Astrocyte (in vitro differentiated cells and primary cell): ENCODE measurements around the gene HOXD9. TPM values are rescaled to one million over a fixed set of nuclear protein-coding genes. Genes with fewer than 3 reads are reported as not detected.

Experiments
- DNase-seq: peaks from one replicate; pipeline ENCODE4 v3.0.0-alpha.2; 2010; ENCODE audit warnings: low read depth
- FAIRE-seq: peaks from 2 replicates; lab custom pipeline; 2011; peaks lifted over from hg19 to GRCh38; lab: Jason Lieb, UNC
- H2AFZ ChIP-seq: 2 replicates; pipeline ENCODE4 v1.6.0; 2012; ENCODE audit warnings: low read depth, low read length, inconsistent platforms
- H3K27ac ChIP-seq: 2 replicates; pipeline ENCODE4 v1.5.1; 2011; ENCODE audit warnings: low read depth, low read length, inconsistent platforms
- H3K27me3 ChIP-seq: 2 replicates; pipeline ENCODE4 v1.6.0; 2011; ENCODE audit warnings: low read length, inconsistent platforms; ENCODE audit not compliant: insufficient read depth
- H3K36me3 ChIP-seq: 2 replicates; pipeline ENCODE4 v1.5.1; 2011; ENCODE audit warnings: low read length, inconsistent platforms; ENCODE audit not compliant: insufficient read depth
- H3K4me1 ChIP-seq: 2 replicates; pipeline ENCODE4 v1.5.1; 2011; ENCODE audit warnings: low read length, inconsistent platforms; ENCODE audit not compliant: insufficient read depth
- H3K4me2 ChIP-seq: 2 replicates; pipeline ENCODE4 v1.6.0; 2012; ENCODE audit warnings: low read length, inconsistent platforms
- H3K4me3 ChIP-seq: 2 replicates; pipeline ENCODE4 v1.5.1; 2011; ENCODE audit warnings: low read depth, mild to moderate bottlenecking, low read length, inconsistent platforms; ENCODE audit not compliant: insufficient read depth
- H3K79me2 ChIP-seq: 2 replicates; pipeline ENCODE4 v1.6.0; 2012; ENCODE audit warnings: mild to moderate bottlenecking, low read length, inconsistent platforms; ENCODE audit not compliant: insufficient read depth
- H3K9ac ChIP-seq: 2 replicates; pipeline ENCODE4 v1.6.0; 2012; ENCODE audit warnings: mild to moderate bottlenecking, low read length, inconsistent platforms
- H3K9me3 ChIP-seq: 2 replicates; pipeline ENCODE4 v1.5.1; 2012; ENCODE audit warnings: low read depth, mild to moderate bottlenecking, low read length, inconsistent platforms; ENCODE audit not compliant: insufficient read depth
- H4K20me1 ChIP-seq: 2 replicates; pipeline ENCODE4 v1.6.0; 2012; ENCODE audit warnings: low read length, inconsistent platforms; ENCODE audit not compliant: insufficient read depth
- H3K27ac Mint-ChIP-seq: one replicate; pipeline ENCODE4 v1.8.0; 2021; ENCODE audit warnings: mild to moderate bottlenecking, mixed read lengths; ENCODE audit not compliant: unreplicated experiment
- H3K27me3 Mint-ChIP-seq: one replicate; pipeline ENCODE4 v1.8.0; 2021; ENCODE audit warnings: low read depth, mixed read lengths; ENCODE audit not compliant: unreplicated experiment
- H3K36me3 Mint-ChIP-seq: one replicate; pipeline ENCODE4 v1.8.0; 2021; ENCODE audit warnings: low read depth, mixed read lengths; ENCODE audit not compliant: unreplicated experiment
- H3K4me1 Mint-ChIP-seq: one replicate; pipeline ENCODE4 v1.8.0; 2021; ENCODE audit warnings: low read depth, mixed read lengths; ENCODE audit not compliant: unreplicated experiment
- H3K4me3 Mint-ChIP-seq: one replicate; pipeline ENCODE4 v1.8.0; 2021; ENCODE audit warnings: mild to moderate bottlenecking, moderate library complexity, mixed read lengths; ENCODE audit not compliant: unreplicated experiment
- H3K9me3 Mint-ChIP-seq: one replicate; pipeline ENCODE4 v1.8.0; 2021; ENCODE audit warnings: mild to moderate bottlenecking, mixed read lengths; ENCODE audit not compliant: unreplicated experiment
- EZH2 ChIP-seq: IDR thresholded peaks from 2 replicates; pipeline ENCODE4 v1.6.1; 2012; ENCODE audit warnings: mild to moderate bottlenecking, low read length, inconsistent platforms; ENCODE audit not compliant: insufficient read depth
- total RNA-seq: library from RNA; stranded (reverse); gene quantifications from 2 replicates; pipeline ENCODE4 v1.2.1, GENCODE V29; 2021
- TF ChIP-seq, protein P1 (sequence below): IDR thresholded peaks from 2 replicates; pipeline ENCODE4 v1.5.1; 2011; ENCODE audit warnings: low read depth, mild to moderate bottlenecking, inconsistent platforms, low read length, moderate library complexity; ENCODE audit not compliant: insufficient read depth

HOXD9 gene
- total RNA-seq, 1 donor from 2014 or later: not detected

DNA sequence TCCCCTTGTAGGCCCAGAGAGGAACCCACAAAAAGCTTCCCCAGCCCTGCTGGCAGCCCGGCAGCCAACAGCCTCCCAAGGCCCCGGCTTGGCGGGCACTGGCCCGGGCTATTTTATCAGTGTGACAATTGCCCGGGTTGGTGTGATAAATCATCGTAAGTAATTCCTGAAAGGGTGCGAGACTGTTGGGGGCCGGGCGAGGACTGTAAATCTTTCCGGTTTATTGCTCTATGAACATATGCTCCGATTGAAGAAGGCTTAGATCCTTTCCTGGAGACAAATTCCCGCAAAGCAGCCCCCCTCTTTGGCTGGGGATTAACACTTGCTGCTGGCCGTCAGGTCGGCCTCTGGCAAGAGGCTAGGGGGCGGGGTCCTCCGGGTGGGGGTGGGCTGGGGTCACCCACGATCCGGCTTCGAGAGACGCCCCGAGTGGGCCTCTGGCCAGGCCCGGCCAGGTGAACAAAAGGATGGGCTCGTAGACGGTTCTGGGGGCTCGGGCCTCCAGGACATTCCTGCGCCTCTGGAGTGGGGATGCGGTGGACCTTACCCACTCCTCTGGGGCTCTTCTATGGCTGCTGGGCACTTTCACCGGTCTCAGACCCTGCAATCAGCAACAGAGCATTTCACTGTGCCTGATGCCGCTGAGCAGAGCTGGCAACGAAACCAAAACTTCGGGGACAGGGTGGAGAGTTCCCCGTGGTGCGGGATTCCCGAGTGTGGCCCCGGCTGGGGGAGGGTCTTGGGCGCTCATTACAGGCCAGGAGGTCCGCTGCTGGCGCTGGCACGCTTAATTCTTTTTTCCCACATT is 36.5 kb downstream of the HOXD9 start:
- H2AFZ ChIP-seq: no peak overlapping the region
- Mint-ChIP-seq H3K27me3 (peaks cover 86% of the 10 kb centered on the region), H3K27ac (no peak overlapping the region), H3K4me1 (no peaks in the 10 kb centered on the region), H3K9me3 (peaks cover 22% of the 10 kb centered on the region), H3K4me3 (no peak overlapping the region), H3K36me3 (peaks cover 4% of the 10 kb centered on the region)
- H4K20me1 ChIP-seq: no peaks in the 10 kb centered on the region
- no peaks in the 10 kb centered on the region for H3K36me3 ChIP-seq
- H3K4me2 ChIP-seq: peak overlapping the region; percentile 82
- H3K27me3 ChIP-seq: peaks cover 89% of the 10 kb centered on the region
- peak overlapping the region; percentile 19 for H3K27ac ChIP-seq
- no peaks in the 10 kb centered on the region for H3K79me2 ChIP-seq
- DNase-seq (no peak), FAIRE-seq (no peak)
- TF ChIP-seq, protein P1, sequence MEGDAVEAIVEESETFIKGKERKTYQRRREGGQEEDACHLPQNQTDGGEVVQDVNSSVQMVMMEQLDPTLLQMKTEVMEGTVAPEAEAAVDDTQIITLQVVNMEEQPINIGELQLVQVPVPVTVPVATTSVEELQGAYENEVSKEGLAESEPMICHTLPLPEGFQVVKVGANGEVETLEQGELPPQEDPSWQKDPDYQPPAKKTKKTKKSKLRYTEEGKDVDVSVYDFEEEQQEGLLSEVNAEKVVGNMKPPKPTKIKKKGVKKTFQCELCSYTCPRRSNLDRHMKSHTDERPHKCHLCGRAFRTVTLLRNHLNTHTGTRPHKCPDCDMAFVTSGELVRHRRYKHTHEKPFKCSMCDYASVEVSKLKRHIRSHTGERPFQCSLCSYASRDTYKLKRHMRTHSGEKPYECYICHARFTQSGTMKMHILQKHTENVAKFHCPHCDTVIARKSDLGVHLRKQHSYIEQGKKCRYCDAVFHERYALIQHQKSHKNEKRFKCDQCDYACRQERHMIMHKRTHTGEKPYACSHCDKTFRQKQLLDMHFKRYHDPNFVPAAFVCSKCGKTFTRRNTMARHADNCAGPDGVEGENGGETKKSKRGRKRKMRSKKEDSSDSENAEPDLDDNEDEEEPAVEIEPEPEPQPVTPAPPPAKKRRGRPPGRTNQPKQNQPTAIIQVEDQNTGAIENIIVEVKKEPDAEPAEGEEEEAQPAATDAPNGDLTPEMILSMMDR: no peak
- peak; percentile 50 for TF ChIP-seq EZH2
- peak overlapping the region; percentile 52 for H3K9ac ChIP-seq
- peaks cover 3% of the 10 kb centered on the region for H3K4me1 ChIP-seq
- no peak overlapping the region for H3K4me3 ChIP-seq
- peaks cover 2% of the 10 kb centered on the region for H3K9me3 ChIP-seq

- Histone ChIP-seq H3K27ac (peak overlapping the region; percentile 50), H3K36me3 (no peaks in the 10 kb centered on the region), H3K9ac (peak overlapping the region; percentile 52), H2AFZ (peak overlapping the region; percentile 21), H3K79me2 (no peaks in the 10 kb centered on the region), H3K27me3 (peaks cover 90% of the 10 kb centered on the region), H3K9me3 (peaks cover 2% of the 10 kb centered on the region), H3K4me1 (peaks cover 7% of the 10 kb centered on the region), H3K4me3 (peak overlapping the region; percentile 34), H4K20me1 (no peaks in the 10 kb centered on the region), H3K4me2 (peak overlapping the region; percentile 82)
- TF ChIP-seq, protein P1: no peak
- TF ChIP-seq EZH2: peak; percentile 85
- Mint-ChIP-seq H3K36me3 (peaks cover 4% of the 10 kb centered on the region), H3K4me1 (no peaks in the 10 kb centered on the region), H3K4me3 (no peak overlapping the region), H3K27ac (no peak overlapping the region), H3K9me3 (peaks cover 26% of the 10 kb centered on the region), H3K27me3 (peaks cover 86% of the 10 kb centered on the region)
- no peak for FAIRE-seq
- no peak for DNase-seq
These were observed 37.2 kb downstream of the HOXD9 start for GRCh38 chr2:176159663-176160250.
